ENCODE results near the gene TRPC5OS.

The TRPC5OS gene

DNA sequence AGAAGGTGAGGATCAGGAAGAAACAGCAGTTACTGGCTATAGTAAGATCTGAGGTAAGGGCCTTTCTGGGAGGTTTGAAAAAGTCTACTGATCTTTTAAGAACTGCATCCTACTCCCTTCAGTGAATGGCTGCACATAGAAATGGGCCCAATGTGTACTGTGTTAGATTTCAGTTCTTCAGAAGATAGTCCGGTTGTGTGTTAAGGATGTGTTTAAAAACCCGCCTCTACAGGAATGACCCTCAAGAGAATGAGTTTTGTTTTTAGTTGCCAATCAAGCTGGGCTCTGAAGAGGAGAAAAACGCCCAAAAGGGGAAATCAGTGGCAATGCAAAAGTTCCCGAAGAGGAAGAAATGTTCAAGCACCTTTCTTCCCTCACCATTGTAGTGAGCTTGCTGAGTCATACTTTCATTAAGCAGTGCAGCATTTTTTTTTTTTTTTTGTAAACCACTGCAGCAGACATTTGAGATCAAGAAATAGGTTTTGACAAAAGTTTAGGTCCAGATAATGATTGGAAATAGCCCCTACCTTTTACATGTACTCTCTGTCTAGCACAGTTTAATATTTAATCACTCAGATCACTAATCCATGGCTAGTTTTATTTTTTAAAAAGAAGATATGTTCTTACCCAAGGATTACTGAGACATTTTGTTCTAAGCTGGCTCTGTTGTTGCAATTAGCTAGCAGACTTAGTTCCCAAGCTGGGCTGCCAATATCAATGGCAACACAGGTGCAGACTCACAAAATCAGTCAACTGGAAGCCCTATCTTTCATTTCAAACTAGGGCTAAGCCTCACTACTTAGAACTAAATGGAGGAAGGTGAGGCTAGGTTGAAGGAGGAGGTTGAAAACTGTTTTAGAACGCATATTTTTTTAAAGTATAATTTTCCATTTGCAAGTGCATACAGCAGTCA lies 7.0 kb upstream of the TRPC5OS start:
- H3K27ac ChIP-seq, result no peak overlapping the region
- ChIA-PET POLR2A (ENCODE audit: low non-redundant PET) (no interaction called here), CTCF (interaction anchor here (0.6 to 0.7 kb wide), 4 partner anchors 25 to 1019 kb away, joined by 3 to 6 read pairs (median 4); no protein-coding TSS in a partner anchor)
- no peak for DNase-seq (ENCODE audit: low spot score)
- no peak for TF ChIP-seq CTCF (conservative IDR thresholded peaks at IDR 0.05; ENCODE audit: low read depth)

GRCh38 chrX:111869639-111870034 lies 6.3 kb upstream of the TRPC5OS start:
- DNase-seq (ENCODE audit: low spot score), result peak; percentile 5
- TF ChIP-seq CTCF (conservative IDR thresholded peaks at IDR 0.05; ENCODE audit: low read depth), result peak; percentile 60
- H3K27ac ChIP-seq, result no peak overlapping the region
- POLR2A ChIA-PET (ENCODE audit: low non-redundant PET), result no interaction called here
- CTCF ChIA-PET, result interaction anchor here (0.6 to 0.7 kb wide), 2 partner anchors 10 to 1018 kb away, joined by 3 read pairs; no protein-coding TSS in a partner anchor

- ChIA-PET CTCF (no interaction called here), POLR2A (ENCODE audit: low non-redundant PET) (no interaction called here)
- no peak for DNase-seq (ENCODE audit: low spot score)
- H3K27ac ChIP-seq, result no peak overlapping the region
- no peak for TF ChIP-seq CTCF (conservative IDR thresholded peaks at IDR 0.05; ENCODE audit: low read depth)
Observed at GRCh38 chrX:111874241-111874640, 1.7 kb upstream of the TRPC5OS start.

DNA sequence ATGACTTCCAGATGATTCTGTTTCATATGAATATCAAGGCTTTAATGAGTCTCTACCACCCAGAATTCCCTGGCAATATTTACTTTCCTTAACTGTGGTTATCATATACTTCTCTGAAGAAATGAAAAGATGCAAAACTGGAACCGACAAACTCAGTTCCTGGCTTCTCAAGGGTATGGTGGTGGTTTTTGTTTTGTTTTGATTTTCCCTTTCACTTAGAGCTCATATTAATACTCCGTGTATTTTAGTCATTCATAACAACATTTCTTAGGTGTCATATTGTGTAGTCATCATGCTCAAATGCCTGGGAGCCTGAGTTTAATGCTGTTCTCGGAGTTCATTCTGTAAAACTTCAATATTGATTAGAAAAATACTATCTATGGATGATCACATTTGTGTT lies 665 bp downstream of the TRPC5OS start:
- CTCF ChIA-PET, result no interaction called here

DNA sequence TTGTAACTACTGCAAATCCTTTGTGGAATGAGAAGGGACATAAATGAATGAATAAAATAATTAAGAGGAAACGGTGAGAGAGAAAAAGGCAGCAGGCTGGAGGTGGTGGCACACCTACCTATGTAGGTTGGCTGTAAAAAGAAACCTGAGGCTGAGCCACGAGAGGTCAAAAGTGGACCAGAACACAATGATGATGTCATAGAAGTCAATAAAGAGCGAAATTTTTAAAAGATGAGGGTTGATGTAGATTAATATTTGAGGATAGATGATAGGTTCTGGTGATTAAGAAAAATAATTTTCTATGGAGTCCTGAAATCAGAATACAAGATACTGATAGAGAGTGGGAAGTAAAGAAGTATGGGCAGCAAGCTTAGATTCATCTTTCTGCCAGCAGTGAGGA lies 1.7 kb downstream of the TRPC5OS start:
- no peak overlapping the region for H3K27ac ChIP-seq
- CTCF ChIA-PET, result no interaction called here
- TF ChIP-seq CTCF (conservative IDR thresholded peaks at IDR 0.05; ENCODE audit: low read depth), result no peak
- DNase-seq (ENCODE audit: low spot score), result no peak
- POLR2A ChIA-PET (ENCODE audit: low non-redundant PET), result no interaction called here

More for the DNA sequence above, 665 bp downstream of the TRPC5OS start:
- TF ChIP-seq CTCF (conservative IDR thresholded peaks at IDR 0.05; ENCODE audit: low read depth), result no peak
- H3K27ac ChIP-seq, result no peak overlapping the region
- POLR2A ChIA-PET (ENCODE audit: low non-redundant PET), result no interaction called here
- no peak for DNase-seq (ENCODE audit: low spot score)

DNA sequence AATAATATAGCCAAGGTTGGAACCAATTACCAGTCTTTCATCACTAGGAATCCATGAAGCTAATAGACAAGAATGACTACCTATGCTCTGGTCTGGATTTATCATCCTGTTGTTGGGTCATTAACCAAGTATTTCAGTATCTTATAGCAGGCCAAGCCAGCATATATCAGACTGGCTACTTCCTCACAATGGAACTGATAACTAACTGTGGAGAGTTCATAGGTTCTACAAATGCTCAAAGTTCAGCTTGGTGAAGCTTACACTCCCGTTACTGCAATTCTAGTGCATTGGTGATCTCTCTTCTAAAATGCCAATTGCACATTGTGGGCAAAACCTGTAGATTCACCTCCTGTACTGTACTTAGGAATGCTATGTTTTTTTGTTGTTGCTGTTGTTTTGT lies 4.8 kb downstream of the TRPC5OS start:
- H3K27ac ChIP-seq, result no peak overlapping the region
- DNase-seq (ENCODE audit: low spot score), result no peak
- no peak for TF ChIP-seq CTCF (conservative IDR thresholded peaks at IDR 0.05; ENCODE audit: low read depth)
- POLR2A ChIA-PET (ENCODE audit: low non-redundant PET), result no interaction called here
- CTCF ChIA-PET, result no interaction called here

All from RWPE1 (cell line).